GM12891 (cell line): Measurements from ENCODE around the gene DDX25.
"Not testable (repeated sequence)": the region's sequence is repeated elsewhere in the genome, so short reads cannot be mapped to it uniquely, and the experiment has no call there.

ENCODE experiments used
- DNase-seq: peaks from one replicate; pipeline ENCODE4 v3.0.0; 2011; ENCODE audit warnings: low spot score; ENCODE audit not compliant: insufficient read length
- FAIRE-seq: peaks from 2 replicates; lab custom pipeline; 2011; peaks lifted over from hg19 to GRCh38; lab: Jason Lieb, UNC
- PAX5 ChIP-seq: IDR thresholded peaks from 2 replicates; pipeline ENCODE4 v1.6.1; 2011; ENCODE audit warnings: low read length, moderate library complexity, mild to moderate bottlenecking; ENCODE audit not compliant: insufficient read depth, severe bottlenecking
- POLR2A ChIP-seq: IDR thresholded peaks from 2 replicates; pipeline ENCODE4 v1.6.1; 2011; ENCODE audit warnings: low read depth, low read length, control low read depth
- POLR2AphosphoS5 ChIP-seq: IDR thresholded peaks from 2 replicates; pipeline ENCODE4 v1.6.1; 2011; ENCODE audit warnings: low read depth, low read length, control low read depth
- POU2F2 ChIP-seq: IDR thresholded peaks from 2 replicates; pipeline ENCODE4 v1.6.1; 2011; ENCODE audit warnings: low read depth, mild to moderate bottlenecking, control low read depth, low read length, moderate library complexity
- SPI1 ChIP-seq: IDR thresholded peaks from 2 replicates; pipeline ENCODE4 v1.6.1; 2011; ENCODE audit warnings: low read depth, low read length, control low read depth
- TAF1 ChIP-seq: IDR thresholded peaks from 2 replicates; pipeline ENCODE4 v1.6.1; 2011; ENCODE audit warnings: low read depth, low read length, control low read depth

The DDX25 gene

DNA sequence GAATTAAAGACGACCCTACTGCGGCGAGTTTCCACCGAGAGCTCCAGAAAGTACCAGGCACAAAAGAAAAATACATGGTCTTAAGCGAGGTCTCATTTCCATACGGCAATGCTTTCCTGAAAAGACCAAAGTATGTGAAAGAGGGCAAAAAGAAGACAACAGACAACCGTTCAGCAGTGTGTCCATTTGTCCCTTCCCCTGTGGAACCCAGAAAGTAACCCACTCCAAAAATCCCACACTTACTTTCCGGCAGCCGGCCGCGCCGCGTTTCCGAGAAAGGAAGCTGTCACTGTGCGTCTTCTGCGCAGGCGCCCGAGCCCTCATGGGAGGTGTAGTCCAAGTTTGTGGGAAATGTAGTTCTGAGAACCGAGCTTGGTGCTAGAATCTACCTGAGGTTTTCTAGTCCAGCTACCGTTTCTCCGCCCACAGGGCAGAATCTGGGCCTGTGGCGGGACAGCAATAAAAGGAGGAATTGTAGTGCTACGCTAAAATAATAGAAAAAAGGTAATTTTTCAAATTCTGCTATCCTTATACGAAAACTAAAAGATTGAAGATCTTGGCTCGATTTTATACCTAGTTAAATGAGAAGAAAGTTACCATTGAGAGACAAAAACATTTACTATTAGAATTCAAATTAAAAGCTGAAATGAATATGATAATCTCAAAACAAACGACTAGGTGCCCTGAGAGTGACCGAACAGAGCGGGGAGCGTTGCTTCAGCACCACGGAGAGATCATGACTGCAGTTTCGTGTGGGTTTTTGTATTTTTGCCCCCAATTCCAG lies 1.2 kb upstream of the DDX25 start, which contains the start of gene PUS3:
Gene PUS3, minus strand, starts transcription at position 280 of the 784 bp plus-strand sequence. CDS start 6,922 bp downstream, outside the sequence.
- FAIRE-seq (peak; percentile 91), DNase-seq (peak; percentile 79)

DNA sequence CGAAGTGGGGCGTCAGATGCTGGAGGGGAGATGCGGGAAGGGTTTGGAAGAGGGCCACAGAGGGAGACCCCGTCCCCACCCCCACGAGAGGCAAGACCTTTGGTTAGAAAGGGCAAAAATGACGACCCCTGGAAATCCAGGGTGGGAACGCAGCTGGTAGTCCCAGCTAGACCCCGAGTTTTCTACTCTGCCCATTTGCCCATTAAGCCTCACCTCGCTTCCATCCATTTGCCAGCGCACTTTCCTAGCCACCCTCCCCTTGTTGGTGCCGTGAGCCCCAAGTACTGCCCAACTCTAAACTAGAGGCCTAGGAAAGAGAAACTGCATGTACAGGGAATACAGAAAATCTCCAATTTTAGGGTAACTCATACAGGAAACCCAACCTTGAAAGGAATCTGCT lies 370 bp downstream of the DDX25 start:
- no peak for FAIRE-seq

More for the DNA sequence above, 1.2 kb upstream of the DDX25 start, which contains the start of gene PUS3:
- TF ChIP-seq POU2F2 (0 out of 2 replicates have a peak, but pooled peaks have one; percentile 9), POLR2A (peak; percentile 77), TAF1 (no peak; the same call in 1 of the 2 replicates), POLR2AphosphoS5 (peak; percentile 74)

DNA sequence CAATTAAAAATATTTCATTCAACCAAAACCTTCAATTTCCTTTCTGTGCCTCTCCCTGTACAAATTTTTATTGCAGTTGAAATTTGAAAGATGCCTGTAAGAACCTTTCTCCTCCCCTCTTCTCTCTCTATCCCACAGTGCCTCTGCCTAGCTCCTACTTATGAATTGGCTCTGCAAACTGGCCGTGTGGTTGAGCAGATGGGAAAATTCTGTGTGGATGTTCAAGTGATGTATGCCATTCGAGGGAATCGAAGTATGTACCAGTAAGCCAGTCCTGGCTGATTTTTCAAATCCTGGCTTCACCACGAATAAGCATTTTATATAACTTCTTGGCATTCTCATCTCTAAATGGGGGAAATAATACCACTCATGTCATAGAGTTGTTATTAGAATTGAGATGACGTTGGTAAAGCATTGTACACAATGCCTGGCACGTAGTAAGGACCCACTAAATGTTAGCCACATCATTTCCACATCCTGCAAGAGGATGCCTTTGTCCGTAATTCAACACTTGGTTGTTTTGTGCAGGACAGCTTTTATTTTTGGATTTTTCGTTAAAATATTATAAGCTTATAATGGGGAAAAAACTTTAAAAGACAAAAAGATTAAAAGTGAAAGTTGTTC lies 6.0 kb downstream of the DDX25 start:
- TF ChIP-seq POU2F2 (no peak), POLR2A (no peak), POLR2AphosphoS5 (no peak), PAX5 (no peak), TAF1 (no peak), SPI1 (no peak)
- FAIRE-seq (no peak), DNase-seq (no peak)

More for the DNA sequence above, 370 bp downstream of the DDX25 start:
- no peak for TF ChIP-seq PAX5
- no peak for TF ChIP-seq POLR2A
- TF ChIP-seq POU2F2, result no peak
- TF ChIP-seq TAF1, result no peak
- TF ChIP-seq POLR2AphosphoS5, result no peak
- TF ChIP-seq SPI1, result no peak
- no peak for DNase-seq

DNA sequence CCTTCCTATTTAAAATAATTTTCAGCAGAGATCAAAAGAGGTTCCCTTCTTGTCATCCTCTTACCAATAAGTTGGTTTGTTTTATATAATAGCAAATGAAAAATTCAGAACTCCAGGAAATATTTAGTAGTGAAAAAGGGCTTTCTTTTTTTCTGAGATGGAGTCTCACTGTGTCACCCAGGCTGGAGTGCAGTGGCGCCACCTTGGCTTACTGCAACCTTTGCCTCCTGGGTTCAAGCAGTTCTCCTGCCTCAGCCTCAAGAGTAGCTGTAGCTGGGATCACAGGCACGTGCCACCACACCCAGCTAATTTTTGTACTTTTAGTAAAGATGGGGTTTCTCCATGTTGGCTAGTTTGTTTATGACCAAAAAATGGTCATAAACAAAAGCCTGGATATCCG lies 10.3 kb downstream of the DDX25 start:
- not testable (repeated sequence) for DNase-seq, FAIRE-seq

DNA sequence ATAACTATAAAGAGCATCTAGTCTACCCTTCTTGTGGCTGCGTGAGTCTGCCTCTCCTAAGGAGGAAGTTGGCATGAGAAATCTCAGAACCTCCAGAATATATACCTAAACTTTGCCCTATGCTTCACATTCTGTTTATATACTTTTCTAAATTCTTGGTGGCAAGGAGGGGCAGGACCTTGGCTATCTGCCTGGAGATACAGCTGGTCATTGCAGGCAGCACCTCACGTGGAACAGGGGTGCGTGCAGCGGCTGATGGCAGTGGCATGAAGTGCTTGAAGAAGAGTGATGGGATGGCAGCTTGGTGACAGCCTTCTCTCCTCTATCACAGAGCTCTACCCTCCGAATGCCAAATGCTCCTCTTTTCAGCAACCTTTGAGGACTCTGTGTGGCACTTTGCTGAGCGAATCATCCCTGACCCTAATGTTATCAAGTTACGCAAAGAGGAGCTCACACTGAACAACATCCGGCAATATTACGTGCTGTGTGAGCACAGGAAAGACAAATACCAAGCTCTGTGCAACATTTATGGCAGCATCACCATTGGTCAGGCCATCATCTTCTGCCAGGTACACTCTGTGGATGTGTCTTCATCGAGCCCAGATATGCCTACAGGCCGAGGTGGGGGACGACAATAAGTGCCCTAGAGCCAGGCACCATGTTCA lies 12.5 kb downstream of the DDX25 start:
- DNase-seq, result no peak
- TF ChIP-seq PAX5 (no peak), POLR2AphosphoS5 (no peak), POU2F2 (no peak), POLR2A (no peak), SPI1 (no peak), TAF1 (no peak)
- FAIRE-seq, result no peak

DNA sequence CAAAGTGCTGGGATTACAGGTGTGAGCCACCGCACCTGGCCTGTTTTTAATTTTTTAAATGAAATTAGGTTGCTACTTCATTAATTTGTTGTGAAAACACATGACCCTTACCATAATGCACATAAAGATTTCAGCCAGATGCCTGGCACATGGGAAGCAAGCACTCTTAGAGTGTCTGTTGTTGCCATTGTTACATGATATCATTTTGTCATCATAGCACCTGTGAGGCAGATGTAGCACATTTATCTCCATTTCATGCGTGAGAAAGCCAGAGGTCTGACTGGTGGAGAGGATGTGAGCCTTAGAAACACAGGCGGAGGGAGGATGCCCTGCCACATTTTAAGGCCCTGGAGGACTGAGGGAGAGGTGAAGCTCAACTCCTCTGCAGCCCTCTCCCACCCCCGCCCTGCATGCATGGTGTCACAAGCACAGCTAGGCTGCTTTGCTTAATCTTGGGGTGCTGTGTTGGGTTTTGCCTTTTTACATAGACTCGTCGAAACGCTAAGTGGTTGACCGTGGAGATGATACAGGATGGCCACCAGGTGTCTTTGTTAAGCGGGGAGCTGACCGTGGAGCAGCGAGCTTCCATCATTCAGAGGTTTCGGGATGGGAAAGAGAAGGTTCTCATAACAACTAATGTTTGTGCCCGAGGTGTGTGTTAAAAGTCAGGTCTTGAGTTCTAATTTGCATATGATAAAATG lies 14.0 kb downstream of the DDX25 start:
- DNase-seq (no peak), FAIRE-seq (no peak)
- TF ChIP-seq POLR2A, result no peak
- TF ChIP-seq SPI1, result no peak
- TF ChIP-seq PAX5, result no peak
- no peak for TF ChIP-seq TAF1
- no peak for TF ChIP-seq POU2F2
- TF ChIP-seq POLR2AphosphoS5, result no peak

DNA sequence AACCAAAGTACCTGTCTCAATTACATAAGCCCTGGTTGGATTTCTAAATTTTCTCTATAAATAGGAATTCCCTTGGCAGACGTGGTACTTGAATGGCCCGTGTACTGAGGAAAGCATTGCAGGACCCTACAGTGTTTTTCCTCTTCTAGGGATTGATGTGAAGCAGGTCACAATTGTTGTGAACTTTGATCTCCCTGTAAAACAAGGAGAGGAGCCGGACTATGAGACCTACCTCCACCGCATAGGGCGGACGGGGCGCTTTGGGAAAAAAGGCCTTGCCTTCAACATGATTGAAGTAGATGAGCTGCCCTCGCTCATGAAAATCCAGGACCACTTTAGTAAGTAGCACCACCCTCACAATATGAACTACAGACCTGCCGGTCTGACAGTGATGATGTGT lies 16.7 kb downstream of the DDX25 start:
- no peak for FAIRE-seq
- no peak for DNase-seq
- no peak for TF ChIP-seq POU2F2
- TF ChIP-seq POLR2A, result no peak
- no peak for TF ChIP-seq POLR2AphosphoS5
- TF ChIP-seq TAF1, result no peak
- TF ChIP-seq PAX5, result no peak
- TF ChIP-seq SPI1, result no peak

DNA sequence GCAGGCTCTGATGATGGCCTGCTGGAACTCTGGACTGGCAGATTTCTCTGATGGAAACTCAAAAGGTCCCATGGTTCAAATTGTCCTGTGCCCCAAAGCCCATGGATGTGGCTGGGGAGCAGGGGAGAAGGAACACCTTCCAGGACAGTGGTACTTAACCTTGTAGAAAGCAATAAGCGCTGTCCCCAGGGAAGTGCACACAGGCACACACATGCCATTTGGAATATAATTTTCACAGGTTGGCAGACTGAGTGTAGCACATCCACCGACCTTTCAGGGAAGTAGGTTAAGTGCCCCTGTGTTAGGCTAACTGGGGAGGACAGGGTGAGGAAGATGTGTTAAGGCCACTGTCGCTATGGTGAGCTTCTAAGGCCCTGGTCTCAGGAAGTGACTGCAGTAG lies 17.8 kb downstream of the DDX25 start:
- FAIRE-seq (no peak), DNase-seq (no peak)
- no peak for TF ChIP-seq TAF1
- TF ChIP-seq SPI1, result no peak
- no peak for TF ChIP-seq PAX5
- no peak for TF ChIP-seq POLR2AphosphoS5
- TF ChIP-seq POU2F2, result no peak

DNA sequence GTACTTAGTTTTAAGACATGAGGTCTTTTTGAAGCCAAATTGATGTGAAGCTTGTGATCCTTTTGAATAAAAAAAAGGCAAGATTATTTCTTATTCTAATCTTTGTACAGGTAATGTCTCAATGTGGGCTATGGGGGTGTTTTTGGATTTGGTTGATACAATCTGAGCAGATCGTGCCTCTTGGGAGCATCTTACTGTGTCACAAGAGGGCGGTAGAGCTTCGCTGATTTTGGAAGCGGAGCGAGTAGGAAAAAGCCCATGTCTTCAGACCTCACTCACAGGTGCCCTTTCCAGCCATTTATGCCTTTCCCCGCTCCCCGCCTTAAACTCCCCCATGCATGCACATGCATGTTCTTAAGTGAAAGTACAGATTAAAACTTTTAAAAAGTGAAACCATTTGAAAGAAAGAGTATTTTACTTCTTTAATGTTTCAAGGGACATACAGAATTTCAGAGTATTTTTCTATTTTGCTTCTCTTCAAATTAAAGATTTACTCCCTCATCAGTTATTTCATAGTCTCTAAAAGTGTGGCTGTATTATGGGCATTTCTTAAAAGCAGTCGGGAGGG lies 18.8 kb downstream of the DDX25 start:
- FAIRE-seq (peak; percentile 71), DNase-seq (peak; percentile 46)
- TF ChIP-seq POLR2A (no peak), SPI1 (no peak), PAX5 (no peak), TAF1 (no peak), POLR2AphosphoS5 (no peak), POU2F2 (no peak)
